Measurements from ENCODE around the gene PHLDB1. TPM values are rescaled to one million over a fixed set of nuclear protein-coding genes. Genes with fewer than 3 reads are reported as not detected.
"Not testable (repeated sequence)": the region's sequence is repeated elsewhere in the genome, so short reads cannot be mapped to it uniquely, and the experiment has no call there.

Gene PHLDB1
- total RNA-seq, 2 donors from 2014 or later = 108 to 159 TPM

DNA sequence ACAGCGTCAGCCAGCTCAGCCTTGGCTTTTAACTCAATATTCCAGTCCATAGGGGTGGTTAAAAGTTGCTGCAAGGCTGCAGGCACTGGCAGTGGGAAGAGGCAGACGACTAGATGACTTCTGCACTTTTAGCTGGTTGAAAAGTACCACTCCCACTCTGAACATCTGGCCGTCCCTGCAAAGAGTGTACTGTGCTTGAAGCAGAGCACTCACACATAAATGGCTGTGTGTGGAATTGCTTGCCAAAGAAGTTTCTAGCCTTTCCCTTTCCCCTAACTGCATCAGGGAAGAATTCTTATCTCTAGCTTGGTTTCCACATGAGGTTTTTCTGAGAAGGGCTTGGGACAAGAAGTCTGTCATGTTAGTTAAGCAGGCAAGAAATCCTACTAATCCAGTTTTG lies 5.1 kb upstream of the PHLDB1 start:
- intact Hi-C loops (cut with DNase I) = no loop called here
- peak; percentile 52 for DNase-seq
- ATAC-seq = peak; percentile 22 to 73

DNA sequence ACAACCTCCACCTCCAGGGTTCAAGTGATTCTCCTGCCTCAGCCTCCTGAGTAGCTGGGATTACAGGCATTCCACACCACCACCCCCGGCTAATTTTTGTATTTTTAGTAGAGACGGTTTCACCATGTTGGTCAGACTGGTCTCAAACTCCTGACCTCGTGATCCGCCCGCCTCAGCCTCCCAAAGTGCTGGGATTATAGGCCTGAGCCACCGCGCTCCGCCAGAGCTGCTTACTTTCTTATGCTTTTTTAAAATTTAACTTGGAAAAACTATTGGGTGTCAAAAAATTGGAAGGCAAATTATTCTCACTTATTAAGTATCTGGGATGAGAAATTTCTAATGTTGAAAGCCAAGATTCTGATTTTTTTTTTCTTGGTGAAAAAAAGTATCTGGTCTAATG lies 3.7 kb upstream of the PHLDB1 start:
- ATAC-seq; DNase-seq; intact Hi-C loops (cut with DNase I): not testable (repeated sequence)

DNA sequence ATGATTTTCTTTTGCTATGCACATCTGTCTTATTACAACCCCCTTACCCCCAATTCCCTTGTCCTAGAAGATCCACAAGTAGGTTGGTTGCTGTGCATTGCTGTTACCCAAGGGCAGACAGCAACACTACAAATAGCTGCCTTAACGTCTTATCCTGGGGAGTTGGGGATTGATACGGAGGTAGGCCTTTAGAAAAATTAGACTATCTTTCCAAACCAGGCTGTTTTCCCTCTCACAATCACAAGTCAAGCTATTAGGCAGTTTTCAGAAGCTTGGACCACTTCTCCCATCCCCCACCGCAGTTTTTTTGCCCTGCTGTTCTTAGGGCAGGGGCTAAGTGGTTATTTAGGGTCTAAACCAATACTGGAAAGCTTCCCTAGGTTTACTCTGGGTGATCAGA lies 2.8 kb upstream of the PHLDB1 start:
- ATAC-seq (no peak), DNase-seq (peak; percentile 2)
- intact Hi-C loops (cut with DNase I) = no loop called here

DNA sequence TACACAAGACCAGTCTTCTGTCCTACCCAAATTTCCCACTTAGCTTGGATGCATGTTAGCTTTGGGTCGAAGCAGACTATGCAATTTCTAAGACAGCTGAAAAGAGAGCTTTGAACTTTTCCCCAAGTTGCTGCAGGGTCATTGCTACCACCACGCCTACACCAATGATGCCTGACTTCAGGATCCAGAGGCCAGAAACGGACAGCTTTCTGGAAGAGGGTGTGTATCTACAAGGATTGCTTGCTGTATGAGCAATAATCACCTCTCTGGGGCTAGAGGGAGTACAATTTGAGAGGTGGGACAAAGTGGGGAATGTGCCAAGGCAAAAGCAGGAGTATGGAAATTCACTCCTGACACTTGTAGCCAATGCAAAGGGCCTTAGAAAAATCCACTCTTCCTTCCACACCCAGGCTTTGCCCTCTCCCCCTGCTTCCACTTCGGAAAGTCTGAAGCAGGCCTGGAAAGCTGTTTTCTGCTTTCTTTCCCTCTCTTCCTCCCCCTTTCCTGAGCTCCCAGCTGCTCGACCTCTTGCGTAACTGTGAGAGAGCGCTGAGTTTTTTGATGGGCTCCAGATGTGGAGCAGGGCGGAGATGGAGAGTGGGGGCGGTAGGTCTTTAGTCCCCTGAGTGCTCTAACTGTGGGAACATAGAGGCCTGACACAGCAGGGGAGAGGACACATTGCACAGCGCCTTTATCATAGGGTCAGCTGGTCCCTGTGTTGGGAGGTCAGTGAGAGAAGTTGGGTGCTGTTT lies 2.1 kb upstream of the PHLDB1 start:
- peak; percentile 42 to 49 for ATAC-seq
- peak; percentile 77 for DNase-seq
- intact Hi-C loops (cut with DNase I) = loop anchor here in 1 of 2 donors (5.0 kb wide), 1 partner anchor 52 kb away; no protein-coding TSS in a partner anchor

DNA sequence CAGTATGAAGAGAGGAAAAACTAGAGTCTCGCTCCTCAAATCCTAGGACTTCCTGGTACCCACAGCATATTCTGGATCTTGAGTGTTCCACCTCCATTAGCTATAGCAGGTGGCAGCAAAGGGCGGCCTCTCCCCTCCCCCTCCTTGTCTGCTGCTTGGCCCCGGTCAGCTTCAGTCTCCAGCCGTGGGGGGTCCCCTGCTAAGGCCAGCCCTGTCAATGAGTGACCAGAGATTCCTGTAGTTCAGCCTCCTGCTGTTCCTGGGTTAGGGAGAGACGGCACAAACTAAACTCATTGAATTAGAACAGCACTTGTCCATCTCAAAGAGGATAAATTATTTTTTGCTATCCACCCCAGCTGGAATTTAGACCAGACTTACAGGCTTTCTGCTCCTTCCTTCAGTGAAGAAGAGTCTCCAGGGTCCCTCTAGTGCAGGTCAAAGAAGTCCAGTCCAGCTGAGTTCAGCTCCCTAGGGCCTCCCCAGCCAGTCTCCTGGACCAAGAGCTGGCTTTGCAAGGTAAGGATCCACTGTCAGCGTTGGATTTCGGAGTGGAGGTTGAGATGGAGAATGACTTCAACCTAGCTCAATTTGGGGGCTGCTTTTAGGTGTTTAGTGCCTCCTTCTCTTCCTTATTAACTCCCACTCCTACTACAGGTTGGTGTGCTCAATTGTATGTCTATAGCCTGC lies 1.1 kb upstream of the PHLDB1 start:
- DNase-seq = peak; percentile 37
- ATAC-seq = no peak
- intact Hi-C loops (cut with DNase I) = loop anchor here in 1 of 2 donors (5.0 kb wide), 1 partner anchor 51 kb away; no protein-coding TSS in a partner anchor

DNA sequence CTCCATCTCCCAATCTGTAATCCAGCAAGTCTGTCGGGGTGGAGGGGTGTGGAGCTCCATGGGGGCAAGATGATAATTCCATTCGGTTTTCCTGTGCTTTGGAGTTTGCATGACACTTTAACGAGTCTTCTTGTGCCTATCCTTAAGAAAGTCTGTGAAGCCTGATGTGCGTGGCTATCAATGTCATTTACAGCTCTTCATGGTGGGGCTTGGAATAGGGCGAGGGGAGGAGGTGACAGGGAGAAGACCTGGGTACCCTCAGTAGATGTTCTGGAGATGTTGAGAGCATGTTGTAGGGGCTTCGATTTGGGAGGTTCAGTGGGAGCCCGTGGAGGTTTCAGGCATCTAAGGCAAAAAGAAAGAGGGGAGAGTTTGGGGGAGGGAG lies 579 bp upstream of the PHLDB1 start:
- ATAC-seq = no peak

DNA sequence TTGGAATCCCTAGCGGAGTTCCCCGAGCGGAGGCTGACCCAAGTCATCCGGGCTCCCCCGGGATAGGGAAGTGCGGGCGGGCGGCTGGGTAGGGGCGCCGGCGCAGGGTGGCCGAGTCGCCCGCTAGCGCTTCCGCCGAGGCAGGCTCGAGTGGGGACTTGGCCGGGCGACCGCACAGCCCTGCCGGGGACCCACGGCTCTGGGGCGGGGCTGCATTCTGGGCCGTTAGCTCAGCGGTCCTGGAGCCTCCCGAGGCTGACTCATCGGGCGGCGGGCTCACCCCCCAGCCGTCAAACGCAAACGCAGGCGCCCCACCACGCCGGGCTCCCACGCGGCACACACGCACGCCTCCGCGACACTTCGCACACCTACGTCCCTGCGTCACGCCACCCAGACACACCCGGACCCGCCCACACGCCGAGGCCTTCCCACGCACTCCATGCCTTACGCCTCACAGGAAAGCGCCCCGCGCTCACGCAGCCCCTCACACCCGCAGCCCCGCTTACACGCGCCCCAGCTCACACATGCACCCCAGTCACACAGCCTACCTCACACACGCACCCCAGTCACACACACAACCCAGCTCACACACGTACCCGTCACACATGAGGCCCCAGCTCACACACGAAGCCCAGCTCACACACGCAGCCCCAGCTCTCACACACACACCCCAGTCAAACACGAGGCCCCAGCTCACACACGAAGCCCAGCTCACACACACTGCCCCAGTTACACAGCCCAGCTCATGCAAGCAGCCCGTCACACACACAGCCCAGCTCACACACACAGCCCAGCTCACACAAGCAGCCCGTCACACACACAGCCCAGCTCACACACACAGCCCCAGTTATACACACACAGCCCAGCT lies 1.2 kb downstream of the PHLDB1 start:
- intact Hi-C loops (cut with DNase I) = loop anchor here in 1 of 2 donors (5.0 kb wide), 1 partner anchor 49 kb away; no protein-coding TSS in a partner anchor
- ATAC-seq = peak; percentile 61 to 72
- peak; percentile 89 for DNase-seq

More for the DNA sequence above, 579 bp upstream of the PHLDB1 start:
- DNase-seq = no peak
- intact Hi-C loops (cut with DNase I) = loop anchor here in 1 of 2 donors (5.0 kb wide), 1 partner anchor 50 kb away; no protein-coding TSS in a partner anchor

DNA sequence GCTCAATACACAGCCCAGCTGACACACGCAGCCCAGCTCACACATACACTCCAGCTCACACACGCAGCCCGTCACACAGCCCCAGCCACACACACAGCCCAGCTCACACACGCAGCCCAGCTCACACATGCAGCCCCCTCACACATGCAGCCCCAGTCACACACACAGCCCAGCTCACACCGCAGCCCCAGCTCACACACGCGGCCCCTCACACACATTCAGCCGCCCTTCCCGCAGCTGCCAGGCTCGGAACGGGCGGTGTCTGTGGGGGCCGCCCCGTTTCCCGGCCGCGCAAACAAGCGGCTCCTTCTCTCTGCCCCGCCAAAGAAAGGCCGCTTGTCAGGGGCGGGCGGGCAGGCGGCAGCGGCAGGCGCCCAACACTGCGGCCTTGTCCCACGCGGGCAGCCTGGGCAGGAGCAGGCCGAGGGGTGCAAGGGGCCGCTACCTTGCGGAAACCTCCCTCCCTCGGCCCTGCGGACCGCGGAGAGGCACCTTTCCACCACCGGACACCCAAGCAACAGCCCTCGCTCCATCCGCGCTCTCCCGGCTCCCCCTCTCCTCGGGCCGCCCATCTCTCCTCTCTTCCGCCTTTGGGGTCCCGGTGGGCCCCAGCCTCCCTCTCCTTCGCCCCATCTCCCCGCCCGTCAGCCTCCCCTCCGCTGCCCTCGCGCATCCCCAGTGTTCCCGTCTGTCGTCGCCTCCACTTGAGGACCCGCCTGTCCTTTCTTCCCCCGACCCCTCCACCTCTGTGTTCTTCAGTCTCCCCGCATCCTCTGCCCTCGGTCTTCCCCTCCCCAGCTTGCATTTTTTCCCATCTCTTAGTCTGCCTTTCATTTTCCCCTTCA lies 2.2 kb downstream of the PHLDB1 start:
- ATAC-seq (no peak), DNase-seq (peak; percentile 38)
- intact Hi-C loops (cut with DNase I) = loop anchor here in 1 of 2 donors (5.0 kb wide), 2 partner anchors 32 to 48 kb away; no protein-coding TSS in a partner anchor

DNA sequence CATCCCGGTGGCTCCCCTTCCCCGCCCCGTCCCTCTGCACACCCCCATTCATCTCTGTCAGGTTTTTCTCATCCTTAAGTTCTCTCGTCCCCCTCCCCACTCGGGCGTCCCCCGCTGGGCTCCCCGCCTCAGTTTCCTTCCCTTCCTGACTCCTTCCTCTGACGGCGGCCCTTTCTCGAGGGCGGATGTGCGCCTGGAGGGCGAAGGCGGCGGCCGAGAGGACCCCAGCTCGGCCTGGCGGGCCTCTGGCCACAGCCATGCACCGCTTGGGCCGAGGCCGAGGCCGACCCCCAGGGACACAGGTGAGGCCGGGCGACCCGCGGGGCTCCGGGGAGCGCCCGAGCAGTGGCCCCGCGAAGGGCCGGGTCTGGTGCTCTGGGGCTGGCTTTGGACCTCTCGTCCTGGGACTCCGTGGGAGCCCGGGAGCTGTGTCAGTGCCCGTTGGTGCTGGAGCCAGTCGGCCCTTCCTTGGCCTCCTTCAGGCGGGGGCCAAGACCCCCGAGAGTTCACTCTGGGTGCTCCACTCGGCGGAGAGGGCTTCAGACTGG lies 2.9 kb downstream of the PHLDB1 start:
- peak; percentile 35 for DNase-seq
- ATAC-seq = no peak

DNA sequence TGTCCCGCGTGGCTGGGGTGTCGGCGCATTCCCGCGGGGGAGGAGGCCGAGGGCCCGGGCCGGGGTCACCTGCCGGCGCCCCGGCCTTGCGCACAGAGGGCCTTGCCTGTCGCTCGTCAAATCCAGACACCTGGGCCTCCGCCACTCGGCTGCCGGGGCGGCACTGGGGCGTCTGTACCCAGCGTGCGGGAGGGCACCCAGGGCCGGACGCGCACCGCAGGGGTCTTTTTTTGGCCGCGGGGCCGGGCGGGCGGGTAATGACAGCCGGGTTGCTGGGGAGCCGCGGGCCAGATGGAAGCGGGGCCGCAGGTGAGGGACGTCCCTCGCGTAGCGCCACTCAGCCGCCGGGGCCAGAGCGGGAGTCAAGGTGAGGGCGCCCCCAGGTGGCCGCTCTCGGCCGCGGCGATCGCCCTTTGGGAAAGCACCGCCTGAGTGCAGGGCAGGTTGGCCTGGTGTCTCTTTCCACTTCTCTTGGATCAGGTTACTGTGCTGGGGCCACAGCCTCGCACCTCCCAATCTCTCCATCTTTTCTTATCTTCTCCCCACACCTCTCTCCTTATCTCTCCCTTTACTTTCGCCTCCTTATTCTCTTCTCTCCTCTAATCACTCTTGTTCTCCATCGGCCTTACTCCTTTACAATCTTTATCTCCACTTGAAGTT lies 3.5 kb downstream of the PHLDB1 start:
- peak; percentile 21 to 35 for ATAC-seq
- DNase-seq = peak; percentile 85
- intact Hi-C loops (cut with DNase I) = loop anchor here in 1 of 2 donors (5.0 kb wide), 1 partner anchor 34 kb away; no protein-coding TSS in a partner anchor

More for the DNA sequence above, 2.9 kb downstream of the PHLDB1 start:
- intact Hi-C loops (cut with DNase I) = loop anchor here in 1 of 2 donors (5.0 kb wide), 1 partner anchor 33 kb away; no protein-coding TSS in a partner anchor

DNA sequence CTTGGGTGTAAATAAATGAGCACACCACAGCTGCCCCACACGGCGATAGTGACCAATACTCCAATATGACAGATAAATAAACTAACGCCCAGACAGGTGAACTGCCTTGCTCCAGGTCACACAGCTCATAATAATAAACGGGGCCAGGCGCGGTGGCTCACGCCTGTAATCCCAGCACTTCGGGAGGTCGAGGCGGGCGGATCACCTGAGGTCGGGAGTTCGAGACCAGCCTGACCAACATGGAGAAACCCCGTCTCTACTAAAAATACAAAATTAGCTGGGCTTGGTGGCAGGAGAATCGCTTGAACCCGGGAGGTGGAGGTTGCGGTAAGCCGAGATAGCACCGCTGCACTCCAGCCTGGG lies 4.0 kb downstream of the PHLDB1 start:
- DNase-seq = peak; percentile 13
- intact Hi-C loops (cut with DNase I) = loop anchor here in 1 of 2 donors (5.0 kb wide), 1 partner anchor 34 kb away; no protein-coding TSS in a partner anchor
- ATAC-seq = not testable (repeated sequence)

DNA sequence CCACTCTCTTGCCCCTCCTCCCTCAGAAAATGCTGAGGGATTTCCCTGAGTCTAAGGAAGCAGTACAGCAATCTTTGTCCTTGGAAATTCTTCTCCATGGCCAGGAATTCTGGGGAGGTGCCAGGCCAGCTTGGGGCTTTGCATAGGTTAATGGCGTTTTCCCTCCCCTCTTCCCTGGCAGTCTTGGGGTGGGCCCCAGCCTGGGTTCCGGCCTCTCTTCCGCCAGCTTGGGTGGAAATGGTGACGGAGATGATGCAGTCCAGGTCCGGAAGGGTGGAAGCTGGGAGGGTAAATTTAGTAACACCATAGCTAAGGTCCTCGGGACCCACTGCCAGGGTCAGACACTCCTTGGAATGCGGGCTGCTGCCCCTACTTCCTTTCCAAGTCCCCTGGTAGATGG lies 5.0 kb downstream of the PHLDB1 start:
- no peak for ATAC-seq
- peak; percentile 86 for DNase-seq
- intact Hi-C loops (cut with DNase I) = loop anchor here in 1 of 2 donors (5.0 kb wide), 1 partner anchor 35 kb away; no protein-coding TSS in a partner anchor

DNA sequence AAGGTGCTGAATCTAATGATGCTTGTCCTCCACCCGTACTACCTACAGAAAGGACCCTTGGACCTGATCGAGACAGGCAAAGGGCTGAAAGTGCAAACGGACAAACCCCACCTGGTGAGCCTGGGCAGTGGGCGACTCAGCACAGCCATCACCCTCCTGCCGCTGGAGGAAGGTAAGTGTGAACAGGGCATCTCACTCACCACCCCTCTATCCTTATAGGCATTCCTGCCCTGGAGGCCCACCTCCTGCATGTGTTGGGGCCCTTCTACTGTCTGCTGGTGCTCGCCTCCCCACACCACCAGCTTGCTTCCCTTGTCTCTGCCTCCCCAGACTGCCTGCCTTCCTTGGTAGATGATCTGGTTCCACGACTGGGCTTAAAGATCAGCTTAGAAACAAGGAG lies 7.1 kb downstream of the PHLDB1 start:
- intact Hi-C loops (cut with DNase I) = loop anchor here in 1 of 2 donors (5.0 kb wide), 1 partner anchor 37 kb away; no protein-coding TSS in a partner anchor
- peak; percentile 6 for DNase-seq
- no peak for ATAC-seq

DNA sequence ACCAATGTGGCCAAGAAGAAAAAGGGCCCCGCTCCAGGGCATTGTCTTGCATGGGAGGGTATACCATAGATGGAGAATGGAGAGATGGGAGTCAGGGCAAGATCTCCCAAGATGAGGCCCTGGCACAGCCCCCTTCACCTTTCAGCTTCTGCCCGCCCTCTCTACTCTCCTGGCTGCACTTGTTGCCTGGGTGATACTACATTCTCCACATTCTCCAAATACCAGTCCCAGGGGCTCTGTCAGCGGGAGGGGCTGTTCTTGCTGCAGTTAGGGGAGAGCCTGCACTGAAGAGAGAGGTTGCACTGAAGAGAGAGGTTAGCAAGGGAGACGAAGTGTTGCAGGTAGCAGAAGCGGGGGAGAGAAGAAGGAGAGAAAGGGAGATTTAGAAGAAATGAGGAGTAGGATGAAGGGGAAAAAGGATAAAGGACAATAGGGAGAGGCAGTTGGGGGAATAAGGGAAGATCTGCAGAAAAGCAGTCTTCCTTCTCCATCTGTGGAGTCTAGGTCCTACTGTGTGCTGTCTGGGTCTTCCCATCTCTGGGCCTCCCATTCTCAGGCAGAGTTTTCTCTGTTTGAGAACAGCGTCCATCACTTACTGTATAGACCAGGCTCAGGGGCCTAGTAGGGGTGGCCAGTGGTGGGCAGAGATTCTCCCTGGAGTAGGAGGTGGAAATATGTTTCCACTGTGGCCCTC lies 8.0 kb downstream of the PHLDB1 start:
- no peak for ATAC-seq

DNA sequence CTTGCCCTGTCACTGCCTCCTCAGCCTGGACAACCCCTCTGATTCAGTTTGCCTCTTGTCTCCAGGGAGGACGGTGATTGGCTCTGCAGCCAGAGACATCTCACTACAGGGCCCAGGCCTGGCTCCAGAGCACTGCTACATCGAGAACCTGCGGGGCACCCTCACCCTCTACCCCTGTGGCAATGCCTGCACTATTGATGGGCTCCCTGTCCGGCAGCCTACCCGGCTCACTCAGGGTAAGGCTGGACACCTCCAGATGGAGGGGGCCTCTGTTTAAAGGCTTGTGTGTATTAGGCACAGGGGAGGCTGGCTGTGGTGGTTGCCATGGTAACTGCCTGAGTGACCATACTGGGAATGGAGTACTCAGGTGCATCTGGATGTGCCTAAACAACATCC lies 8.6 kb downstream of the PHLDB1 start:
- intact Hi-C loops (cut with DNase I) = no loop called here
- no peak for ATAC-seq
- DNase-seq = peak; percentile 14

More for the DNA sequence above, 8.0 kb downstream of the PHLDB1 start:
- peak; percentile 15 for DNase-seq
- intact Hi-C loops (cut with DNase I) = no loop called here

DNA sequence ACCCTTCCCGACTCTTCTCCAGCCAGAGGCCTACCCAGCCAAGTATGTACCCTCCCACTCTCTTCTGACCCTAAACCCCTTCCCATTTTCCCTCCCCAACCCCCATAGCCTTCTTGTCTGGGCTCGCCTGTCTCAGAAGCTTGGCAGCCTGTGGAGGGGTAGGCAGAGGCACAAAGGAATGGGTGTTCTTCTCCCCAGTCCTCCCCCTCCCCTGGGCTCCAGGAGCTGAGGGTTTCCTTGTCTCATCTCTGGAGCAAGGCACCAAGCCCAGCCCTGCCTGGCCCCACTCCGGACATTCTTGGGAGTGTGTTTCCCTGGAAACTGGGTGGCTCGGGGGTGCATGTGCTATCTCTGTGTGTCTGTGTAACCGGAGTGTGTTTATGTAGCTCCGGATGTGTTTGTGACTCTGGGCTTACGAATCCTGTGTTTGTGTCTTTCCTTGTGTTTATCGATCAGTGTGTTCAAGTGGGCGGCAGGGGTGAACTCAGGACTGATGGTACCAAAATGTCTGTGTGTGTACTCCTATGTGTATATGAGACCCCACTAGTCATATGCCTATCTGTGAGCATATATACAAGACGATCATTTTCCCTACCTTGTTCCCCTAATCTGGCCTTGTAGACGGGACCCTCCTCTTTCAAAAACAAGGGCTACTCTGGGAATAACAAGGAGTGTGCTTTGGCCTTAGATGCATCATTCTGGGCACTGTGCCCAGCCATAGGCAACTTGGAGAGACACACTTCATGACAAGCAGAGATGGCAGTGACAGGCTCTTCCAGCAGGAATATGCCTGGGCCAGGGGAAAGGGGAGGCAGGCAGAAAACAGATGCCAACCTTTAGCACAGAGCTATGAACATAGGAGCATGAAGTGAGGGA lies 10.9 kb downstream of the PHLDB1 start:
- DNase-seq = peak; percentile 88
- peak; percentile 7 to 28 for ATAC-seq
- intact Hi-C loops (cut with DNase I) = no loop called here
